ENCODE data around the gene PLXNA3.

PLXNA3 gene

GRCh38 chrX:154506483-154507332 is 48.6 kb downstream of the PLXNA3 start:
- FAIRE-seq (no peak), DNase-seq (ENCODE audit: insufficient read length, low spot score) (no peak)
- TF ChIP-seq, protein P1, sequence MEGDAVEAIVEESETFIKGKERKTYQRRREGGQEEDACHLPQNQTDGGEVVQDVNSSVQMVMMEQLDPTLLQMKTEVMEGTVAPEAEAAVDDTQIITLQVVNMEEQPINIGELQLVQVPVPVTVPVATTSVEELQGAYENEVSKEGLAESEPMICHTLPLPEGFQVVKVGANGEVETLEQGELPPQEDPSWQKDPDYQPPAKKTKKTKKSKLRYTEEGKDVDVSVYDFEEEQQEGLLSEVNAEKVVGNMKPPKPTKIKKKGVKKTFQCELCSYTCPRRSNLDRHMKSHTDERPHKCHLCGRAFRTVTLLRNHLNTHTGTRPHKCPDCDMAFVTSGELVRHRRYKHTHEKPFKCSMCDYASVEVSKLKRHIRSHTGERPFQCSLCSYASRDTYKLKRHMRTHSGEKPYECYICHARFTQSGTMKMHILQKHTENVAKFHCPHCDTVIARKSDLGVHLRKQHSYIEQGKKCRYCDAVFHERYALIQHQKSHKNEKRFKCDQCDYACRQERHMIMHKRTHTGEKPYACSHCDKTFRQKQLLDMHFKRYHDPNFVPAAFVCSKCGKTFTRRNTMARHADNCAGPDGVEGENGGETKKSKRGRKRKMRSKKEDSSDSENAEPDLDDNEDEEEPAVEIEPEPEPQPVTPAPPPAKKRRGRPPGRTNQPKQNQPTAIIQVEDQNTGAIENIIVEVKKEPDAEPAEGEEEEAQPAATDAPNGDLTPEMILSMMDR (IDR thresholded peaks at IDR 0.05; ENCODE audit: insufficient read depth, missing control alignments): no peak

DNA sequence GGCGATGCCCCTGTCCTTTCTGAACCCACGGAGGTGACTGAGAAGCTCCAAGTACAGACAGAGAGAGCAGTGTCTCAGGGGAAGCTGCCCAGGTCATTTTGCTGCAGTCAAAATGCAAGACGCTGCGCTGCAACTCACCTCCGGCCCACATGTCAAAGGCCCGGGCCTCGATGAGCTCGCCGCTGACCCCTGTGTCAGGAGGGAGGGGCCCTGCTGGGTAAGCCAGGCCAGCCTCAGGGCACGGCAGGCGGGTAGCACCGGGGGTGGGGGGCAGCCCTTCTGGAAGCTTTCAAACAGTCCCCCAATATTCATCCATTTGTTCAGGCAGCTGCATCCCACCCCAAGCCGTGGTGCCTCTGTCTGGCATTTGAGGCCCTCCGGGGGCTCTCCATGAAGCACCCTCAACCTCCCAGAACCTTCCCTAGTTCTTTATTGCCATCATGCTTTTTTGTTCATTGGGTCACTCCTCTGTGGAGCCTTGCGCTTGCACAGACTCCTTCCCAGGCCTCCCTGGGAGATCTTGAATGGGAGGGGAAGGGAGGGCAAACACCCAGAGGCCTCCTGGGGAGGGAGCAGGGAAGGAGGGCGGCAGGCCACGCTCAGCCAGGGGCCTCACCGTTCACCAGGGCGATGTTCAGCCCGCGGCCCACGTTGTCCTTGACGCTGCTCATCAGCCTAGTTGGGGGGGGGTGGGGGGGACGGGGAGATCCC is 49.7 kb downstream of the PLXNA3 start:
- no peak for FAIRE-seq
- TF ChIP-seq, protein P1 (IDR thresholded peaks at IDR 0.05; ENCODE audit: insufficient read depth, missing control alignments): no peak
- DNase-seq (ENCODE audit: insufficient read length, low spot score): no peak

DNA sequence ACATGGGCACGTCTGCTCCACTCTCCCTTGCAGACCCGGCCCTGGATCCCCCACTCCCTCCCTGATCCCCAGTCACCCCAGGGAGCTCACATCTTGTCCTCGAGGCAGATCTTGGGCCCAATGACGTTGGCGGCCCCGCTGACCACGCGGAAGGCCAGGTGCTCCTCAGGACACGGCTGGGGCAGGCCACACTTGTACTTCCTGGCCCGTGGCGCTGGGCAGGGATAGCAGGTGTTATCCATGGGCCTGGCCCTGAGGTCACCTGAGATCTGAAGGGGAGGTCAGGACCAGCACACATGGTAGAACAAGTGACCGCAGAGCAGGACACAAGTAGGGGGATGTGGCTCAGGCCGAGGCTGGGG is 50.3 kb downstream of the PLXNA3 start:
- no peak for FAIRE-seq
- TF ChIP-seq, protein P1 (IDR thresholded peaks at IDR 0.05; ENCODE audit: insufficient read depth, missing control alignments): no peak

DNA sequence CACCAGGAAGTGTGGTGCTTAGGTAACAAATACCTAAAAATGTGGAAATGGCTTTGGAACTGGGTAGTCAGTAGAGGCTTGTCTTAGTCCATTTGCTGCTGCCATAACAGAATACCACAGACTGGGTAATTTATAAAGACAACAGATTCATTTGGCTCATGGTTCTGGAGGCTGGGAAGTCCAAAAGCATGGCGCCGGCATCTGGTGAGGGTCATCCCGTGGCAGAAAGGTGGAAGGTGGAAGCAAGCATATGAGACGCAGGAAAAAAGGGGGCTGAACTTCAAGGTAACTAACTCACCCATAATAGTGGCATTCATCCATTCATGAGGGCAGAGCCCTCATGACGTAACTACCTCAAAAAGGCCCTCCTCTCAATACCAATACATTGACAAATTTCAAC is 51.4 kb downstream of the PLXNA3 start:
- TF ChIP-seq, protein P1 (IDR thresholded peaks at IDR 0.05; ENCODE audit: insufficient read depth, missing control alignments): no peak
- DNase-seq (ENCODE audit: insufficient read length, low spot score): no peak
- no peak for FAIRE-seq

More for the DNA sequence above, 50.3 kb downstream of the PLXNA3 start:
- DNase-seq (ENCODE audit: insufficient read length, low spot score): no peak

- no peak for DNase-seq (ENCODE audit: insufficient read length, low spot score)
- TF ChIP-seq, protein P1 (IDR thresholded peaks at IDR 0.05; ENCODE audit: insufficient read depth, missing control alignments): no peak
- no peak for FAIRE-seq
Measured at GRCh38 chrX:154511761-154512160, 53.7 kb downstream of the PLXNA3 start.

- DNase-seq (ENCODE audit: insufficient read length, low spot score): no peak
- no peak for FAIRE-seq
- TF ChIP-seq, protein P1 (IDR thresholded peaks at IDR 0.05; ENCODE audit: insufficient read depth, missing control alignments): no peak
Measured at GRCh38 chrX:154512879-154513553, 54.9 kb downstream of the PLXNA3 start.
